HG03045 (cell line): Measurements from ENCODE around the gene FBLN1.
"Not testable (repeated sequence)": the region's sequence is repeated elsewhere in the genome, so short reads cannot be mapped to it uniquely, and the experiment has no call there.

Experiments used
- ATAC-seq: cut with Tn5 transposase; IDR thresholded peaks from one replicate; pipeline ENCODE4 v1.9.1; 2021; ENCODE audit warnings: mild to moderate bottlenecking, moderate library complexity; ENCODE audit not compliant: unreplicated experiment

Gene FBLN1

GRCh38 chr22:45580726-45581381 is 78.2 kb downstream of the FBLN1 start:
- ATAC-seq = no peak

- ATAC-seq = no peak
These were observed 78.9 kb downstream of the FBLN1 start for GRCh38 chr22:45581549-45582080.

- ATAC-seq = no peak
These were observed 79.7 kb downstream of the FBLN1 start for GRCh38 chr22:45582236-45582954.

GRCh38 chr22:45582955-45583320 is 80.3 kb downstream of the FBLN1 start:
- no peak for ATAC-seq

- no peak for ATAC-seq
These were observed 80.8 kb downstream of the FBLN1 start for GRCh38 chr22:45583504-45583903.

GRCh38 chr22:45584121-45584570 is 81.5 kb downstream of the FBLN1 start:
- ATAC-seq = no peak

- ATAC-seq = no peak
These were observed 82.1 kb downstream of the FBLN1 start for GRCh38 chr22:45584621-45585436.

- ATAC-seq = no peak
These were observed 82.7 kb downstream of the FBLN1 start for GRCh38 chr22:45585437-45585755.

- no peak for ATAC-seq
These were observed 83.4 kb downstream of the FBLN1 start for GRCh38 chr22:45585946-45586540.

GRCh38 chr22:45586651-45587405 is 84.1 kb downstream of the FBLN1 start:
- ATAC-seq = no peak

- no peak for ATAC-seq
These were observed 85.2 kb downstream of the FBLN1 start for GRCh38 chr22:45587638-45588505.

GRCh38 chr22:45589556-45589955 is 86.9 kb downstream of the FBLN1 start:
- no peak for ATAC-seq

- no peak for ATAC-seq
These were observed 87.6 kb downstream of the FBLN1 start for GRCh38 chr22:45590262-45590661.

- ATAC-seq = not testable (repeated sequence)
These were observed 89.0 kb downstream of the FBLN1 start for GRCh38 chr22:45591633-45592213.

- no peak for ATAC-seq
These were observed 91.6 kb downstream of the FBLN1 start for GRCh38 chr22:45594123-45594941.

GRCh38 chr22:45597460-45598192 is 94.9 kb downstream of the FBLN1 start:
- ATAC-seq = no peak

GRCh38 chr22:45598596-45599217 is 96.0 kb downstream of the FBLN1 start:
- ATAC-seq = no peak
